ENCODE measurements around the gene RETREG3. TPM values are rescaled to one million over a fixed set of nuclear protein-coding genes. Genes with fewer than 3 reads are reported as not detected.
A peak's percentile ranks its signal among the peaks of the same experiment; 100 is the strongest.

The RETREG3 gene
- total and polyA plus RNA-seq, 2 of the 13 experiments (the other 11 are each of a cell fraction or from before 2014, with no cell fraction given) = 47.0 to 55.8 TPM

DNA sequence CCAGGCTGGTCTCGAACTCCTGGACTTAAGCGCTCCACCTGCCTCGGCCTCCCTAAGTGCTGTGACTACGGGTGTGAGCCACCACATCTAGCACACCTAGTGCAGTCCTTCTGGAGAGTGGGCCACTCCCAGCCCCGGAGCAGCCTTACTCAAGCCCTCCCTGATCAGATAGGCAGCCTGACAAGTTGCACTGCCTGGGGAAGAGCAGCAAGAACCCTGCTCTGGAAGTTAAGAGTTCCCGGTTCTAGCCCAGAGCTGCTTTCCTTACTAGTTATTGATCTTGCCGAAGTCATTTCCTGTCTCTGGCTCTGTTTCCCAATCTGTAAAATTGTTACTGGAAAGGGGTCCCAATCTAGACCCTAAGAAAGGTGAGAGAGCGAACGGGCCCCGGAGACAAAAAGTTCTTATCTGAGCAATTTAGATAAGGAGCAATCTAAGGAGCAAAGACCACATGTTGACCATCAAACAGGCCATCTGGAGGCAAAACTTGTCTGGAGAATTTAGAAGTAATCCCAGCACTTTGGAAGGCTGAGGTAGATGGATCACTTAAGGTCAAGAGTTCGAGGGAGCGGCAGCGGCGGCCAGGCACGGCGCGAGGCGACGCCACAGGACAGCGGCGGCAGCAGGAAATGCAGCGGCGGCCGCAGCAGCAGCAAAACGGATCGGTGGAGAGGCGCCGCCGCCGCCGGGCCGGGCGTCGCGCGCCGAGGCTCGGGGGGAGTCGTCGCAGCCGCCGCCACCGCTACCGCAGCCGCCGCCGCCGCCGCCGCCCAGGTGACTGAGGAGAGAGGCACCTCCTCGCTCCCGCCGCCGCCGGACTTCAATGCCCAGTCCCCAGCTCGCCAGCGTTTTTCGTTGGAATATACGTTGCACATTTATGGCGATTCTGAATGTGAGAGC is 77.5 kb downstream of the RETREG3 start (continued):
- TF ChIP-seq, protein P1, sequence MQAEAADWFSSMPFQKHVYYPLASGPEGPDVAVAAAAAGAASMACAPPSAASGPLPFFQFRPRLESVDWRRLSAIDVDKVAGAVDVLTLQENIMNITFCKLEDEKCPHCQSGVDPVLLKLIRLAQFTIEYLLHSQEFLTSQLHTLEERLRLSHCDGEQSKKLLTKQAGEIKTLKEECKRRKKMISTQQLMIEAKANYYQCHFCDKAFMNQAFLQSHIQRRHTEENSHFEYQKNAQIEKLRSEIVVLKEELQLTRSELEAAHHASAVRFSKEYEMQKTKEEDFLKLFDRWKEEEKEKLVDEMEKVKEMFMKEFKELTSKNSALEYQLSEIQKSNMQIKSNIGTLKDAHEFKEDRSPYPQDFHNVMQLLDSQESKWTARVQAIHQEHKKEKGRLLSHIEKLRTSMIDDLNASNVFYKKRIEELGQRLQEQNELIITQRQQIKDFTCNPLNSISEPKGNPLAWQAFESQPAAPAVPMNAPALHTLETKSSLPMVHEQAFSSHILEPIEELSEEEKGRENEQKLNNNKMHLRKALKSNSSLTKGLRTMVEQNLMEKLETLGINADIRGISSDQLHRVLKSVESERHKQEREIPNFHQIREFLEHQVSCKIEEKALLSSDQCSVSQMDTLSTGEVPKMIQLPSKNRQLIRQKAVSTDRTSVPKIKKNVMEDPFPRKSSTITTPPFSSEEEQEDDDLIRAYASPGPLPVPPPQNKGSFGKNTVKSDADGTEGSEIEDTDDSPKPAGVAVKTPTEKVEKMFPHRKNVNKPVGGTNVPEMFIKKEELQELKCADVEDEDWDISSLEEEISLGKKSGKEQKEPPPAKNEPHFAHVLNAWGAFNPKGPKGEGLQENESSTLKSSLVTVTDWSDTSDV (CRISPR knock-in tag; IDR thresholded peaks at IDR 0.05) = no peak
- TF ChIP-seq MED1 (CRISPR knock-in tag; IDR thresholded peaks at IDR 0.05) (peak; percentile 63), HOXA5 (CRISPR knock-in tag; IDR thresholded peaks at IDR 0.05) (peak; percentile 51; the same call in 1 of the 2 replicates), SIN3B (IDR thresholded peaks at IDR 0.05; ENCODE audit: low read length) (no peak), ZSCAN21 (CRISPR knock-in tag; IDR thresholded peaks at IDR 0.05; ENCODE audit: borderline replicate concordance) (no peak), MTF1 (CRISPR knock-in tag; IDR thresholded peaks at IDR 0.05) (no peak), ZFP82 (CRISPR knock-in tag; IDR thresholded peaks at IDR 0.05; ENCODE audit: borderline replicate concordance) (no peak), EP300 (IDR thresholded peaks at IDR 0.05; ENCODE audit: low read depth in 2 of 2, low read length in 2 of 2) (peak in 1 of 2 experiments; percentile 1; a peak in 1 of 4 replicates), EP300 (CRISPR knock-in tag; IDR thresholded peaks at IDR 0.05; ENCODE audit: borderline replicate concordance) (no peak), ZSCAN31 (CRISPR knock-in tag; IDR thresholded peaks at IDR 0.05; ENCODE audit: low read depth) (no peak), HDAC1 (CRISPR knock-in tag; IDR thresholded peaks at IDR 0.05) (0 out of 2 replicates have a peak, but pooled peaks have one; percentile 28), ZBTB7A (CRISPR knock-in tag; IDR thresholded peaks at IDR 0.05) (no peak), PRMT3 (CRISPR knock-in tag; IDR thresholded peaks at IDR 0.05; ENCODE audit: borderline replicate concordance, low read depth) (no peak), RCOR2 (CRISPR knock-in tag; IDR thresholded peaks at IDR 0.05) (peak; percentile 48; the same call in 1 of the 2 replicates), ZNF530 (CRISPR knock-in tag; IDR thresholded peaks at IDR 0.05; ENCODE audit: low read depth) (no peak), GTF3A (CRISPR knock-in tag; conservative IDR thresholded peaks at IDR 0.05) (no peak)
- TF ChIP-seq, protein P2, sequence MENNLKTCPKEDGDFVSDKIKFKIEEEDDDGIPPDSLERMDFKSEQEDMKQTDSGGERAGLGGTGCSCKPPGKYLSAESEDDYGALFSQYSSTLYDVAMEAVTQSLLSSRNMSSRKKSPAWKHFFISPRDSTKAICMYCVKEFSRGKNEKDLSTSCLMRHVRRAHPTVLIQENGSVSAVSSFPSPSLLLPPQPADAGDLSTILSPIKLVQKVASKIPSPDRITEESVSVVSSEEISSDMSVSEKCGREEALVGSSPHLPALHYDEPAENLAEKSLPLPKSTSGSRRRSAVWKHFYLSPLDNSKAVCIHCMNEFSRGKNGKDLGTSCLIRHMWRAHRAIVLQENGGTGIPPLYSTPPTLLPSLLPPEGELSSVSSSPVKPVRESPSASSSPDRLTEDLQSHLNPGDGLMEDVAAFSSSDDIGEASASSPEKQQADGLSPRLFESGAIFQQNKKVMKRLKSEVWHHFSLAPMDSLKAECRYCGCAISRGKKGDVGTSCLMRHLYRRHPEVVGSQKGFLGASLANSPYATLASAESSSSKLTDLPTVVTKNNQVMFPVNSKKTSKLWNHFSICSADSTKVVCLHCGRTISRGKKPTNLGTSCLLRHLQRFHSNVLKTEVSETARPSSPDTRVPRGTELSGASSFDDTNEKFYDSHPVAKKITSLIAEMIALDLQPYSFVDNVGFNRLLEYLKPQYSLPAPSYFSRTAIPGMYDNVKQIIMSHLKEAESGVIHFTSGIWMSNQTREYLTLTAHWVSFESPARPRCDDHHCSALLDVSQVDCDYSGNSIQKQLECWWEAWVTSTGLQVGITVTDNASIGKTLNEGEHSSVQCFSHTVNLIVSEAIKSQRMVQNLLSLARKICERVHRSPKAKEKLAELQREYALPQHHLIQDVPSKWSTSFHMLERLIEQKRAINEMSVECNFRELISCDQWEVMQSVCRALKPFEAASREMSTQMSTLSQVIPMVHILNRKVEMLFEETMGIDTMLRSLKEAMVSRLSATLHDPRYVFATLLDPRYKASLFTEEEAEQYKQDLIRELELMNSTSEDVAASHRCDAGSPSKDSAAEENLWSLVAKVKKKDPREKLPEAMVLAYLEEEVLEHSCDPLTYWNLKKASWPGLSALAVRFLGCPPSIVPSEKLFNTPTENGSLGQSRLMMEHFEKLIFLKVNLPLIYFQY (CRISPR knock-in tag; IDR thresholded peaks at IDR 0.05; ENCODE audit: borderline replicate concordance) = no peak; the same call in 1 of the 2 replicates
- TF ChIP-seq, protein P3, sequence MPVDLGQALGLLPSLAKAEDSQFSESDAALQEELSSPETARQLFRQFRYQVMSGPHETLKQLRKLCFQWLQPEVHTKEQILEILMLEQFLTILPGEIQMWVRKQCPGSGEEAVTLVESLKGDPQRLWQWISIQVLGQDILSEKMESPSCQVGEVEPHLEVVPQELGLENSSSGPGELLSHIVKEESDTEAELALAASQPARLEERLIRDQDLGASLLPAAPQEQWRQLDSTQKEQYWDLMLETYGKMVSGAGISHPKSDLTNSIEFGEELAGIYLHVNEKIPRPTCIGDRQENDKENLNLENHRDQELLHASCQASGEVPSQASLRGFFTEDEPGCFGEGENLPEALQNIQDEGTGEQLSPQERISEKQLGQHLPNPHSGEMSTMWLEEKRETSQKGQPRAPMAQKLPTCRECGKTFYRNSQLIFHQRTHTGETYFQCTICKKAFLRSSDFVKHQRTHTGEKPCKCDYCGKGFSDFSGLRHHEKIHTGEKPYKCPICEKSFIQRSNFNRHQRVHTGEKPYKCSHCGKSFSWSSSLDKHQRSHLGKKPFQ (CRISPR knock-in tag; IDR thresholded peaks at IDR 0.05; ENCODE audit: insufficient replicate concordance) = no peak
- TF ChIP-seq, protein P4, sequence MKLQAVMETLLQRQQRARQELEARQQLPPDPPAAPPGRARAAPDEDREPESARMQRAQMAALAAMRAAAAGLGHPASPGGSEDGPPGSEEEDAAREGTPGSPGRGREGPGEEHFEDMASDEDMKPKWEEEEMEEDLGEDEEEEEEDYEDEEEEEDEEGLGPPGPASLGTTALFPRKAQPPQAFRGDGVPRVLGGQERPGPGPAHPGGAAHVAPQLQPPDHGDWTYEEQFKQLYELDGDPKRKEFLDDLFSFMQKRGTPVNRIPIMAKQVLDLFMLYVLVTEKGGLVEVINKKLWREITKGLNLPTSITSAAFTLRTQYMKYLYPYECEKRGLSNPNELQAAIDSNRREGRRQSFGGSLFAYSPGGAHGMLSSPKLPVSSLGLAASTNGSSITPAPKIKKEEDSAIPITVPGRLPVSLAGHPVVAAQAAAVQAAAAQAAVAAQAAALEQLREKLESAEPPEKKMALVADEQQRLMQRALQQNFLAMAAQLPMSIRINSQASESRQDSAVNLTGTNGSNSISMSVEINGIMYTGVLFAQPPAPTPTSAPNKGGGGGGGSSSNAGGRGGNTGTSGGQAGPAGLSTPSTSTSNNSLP (IDR thresholded peaks at IDR 0.05; ENCODE audit: low read depth, low read length) = no peak

All from HepG2 (cell line).